Thymus (tissue), 11 donors: ENCODE data around the gene NDUFA5. TPM values are rescaled to one million over a fixed set of nuclear protein-coding genes. Genes with fewer than 3 reads are reported as not detected.

Experiments
- DNase-seq, 9 donors: peaks; one replicate each; pipeline ENCODE4 v3.0.0-alpha.2; 2013; ENCODE audit warnings: low spot score in 9 of 9, low read depth in 6 of 9, missing footprints in 1 of 9
- H3K27ac ChIP-seq, 2 donors: one replicate each; pipeline ENCODE4 v1.5.1; 2013; ENCODE audit warnings: control low read depth in 1 of 2, low read depth in 1 of 2, low read length in 1 of 2, mild to moderate bottlenecking in 1 of 2, moderate library complexity in 1 of 2
- H3K27me3 ChIP-seq, 2 donors: one replicate each; pipeline ENCODE4 v1.5.1; 2013; ENCODE audit warnings: low read length in 1 of 2; ENCODE audit not compliant: control insufficient read depth in 2 of 2, insufficient read depth in 1 of 2
- H3K36me3 ChIP-seq, 2 donors: one replicate each; pipeline ENCODE4 v1.5.1; 2013; ENCODE audit warnings: low read length in 1 of 2, mild to moderate bottlenecking in 1 of 2, moderate library complexity in 1 of 2; ENCODE audit not compliant: control insufficient read depth in 2 of 2, insufficient read depth in 2 of 2
- H3K4me1 ChIP-seq, 2 donors: one replicate each; pipeline ENCODE4 v1.5.1; 2013; ENCODE audit warnings: low read length in 2 of 2; ENCODE audit not compliant: control insufficient read depth in 2 of 2, insufficient read depth in 2 of 2
- H3K4me3 ChIP-seq, 2 donors: one replicate each; pipeline ENCODE4 v1.5.1; 2013; ENCODE audit warnings: low read length in 2 of 2, control low read depth in 1 of 2, mild to moderate bottlenecking in 1 of 2
- H3K9me3 ChIP-seq, 2 donors: one replicate each; pipeline ENCODE4 v1.5.1; 2013; ENCODE audit warnings: low read length in 1 of 2, mild to moderate bottlenecking in 1 of 2; ENCODE audit not compliant: control insufficient read depth in 2 of 2, insufficient read depth in 1 of 2
- WGBS: extraction: QIAGEN DNeasy Blood & Tissue Kit; methylation state at CpG from one replicate; pipeline ENCODE4 v1.1.7; 2013; 5-methylcytosine and 5-hydroxymethylcytosine counted together
- polyA plus RNA-seq: library from polyadenylated mRNA; stranded (reverse); fragments of 200-250 nt; gene quantifications from one replicate; pipeline ENCODE4 v1.2.3, GENCODE V29; 2013
- total RNA-seq: library from RNA; stranded (reverse); fragments of 120-200 nt; gene quantifications from one replicate; pipeline ENCODE4 v1.2.4, GENCODE V29; 2013
- donor health status: healthy.

NDUFA5 gene
- total and polyA plus RNA-seq, 2 donors: 73.5 to 146 TPM

DNA sequence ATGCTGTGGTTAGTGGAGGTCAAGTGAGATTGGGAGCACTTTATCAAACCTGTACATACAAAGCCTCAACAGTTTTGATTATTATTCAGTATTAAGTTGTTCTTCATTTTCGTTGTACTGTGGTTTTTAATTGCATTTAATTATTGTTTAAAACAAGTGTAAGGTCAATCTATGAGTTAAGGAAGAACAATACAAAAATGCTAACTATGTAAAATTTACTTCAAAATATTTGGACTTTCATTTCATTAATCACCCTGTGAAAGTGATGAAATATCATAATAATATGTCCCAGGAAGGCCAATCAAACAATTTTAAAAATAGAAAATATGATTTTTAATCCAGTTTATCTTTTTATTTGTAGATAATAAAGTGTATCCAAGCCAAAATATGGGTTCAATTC, 13.6 kb upstream of the NDUFA5 start:
- no peak for DNase-seq
- WGBS: 84% methylated on average over 1 of the region's 1 CpG
- Histone ChIP-seq H3K4me1 (no peaks in the 10 kb centered on the region), H3K4me3 (no peak overlapping the region), H3K9me3 (no peaks in the 10 kb centered on the region), H3K27me3 (no peaks in the 10 kb centered on the region), H3K36me3 (no peaks in the 10 kb centered on the region), H3K27ac (no peak overlapping the region)

DNA sequence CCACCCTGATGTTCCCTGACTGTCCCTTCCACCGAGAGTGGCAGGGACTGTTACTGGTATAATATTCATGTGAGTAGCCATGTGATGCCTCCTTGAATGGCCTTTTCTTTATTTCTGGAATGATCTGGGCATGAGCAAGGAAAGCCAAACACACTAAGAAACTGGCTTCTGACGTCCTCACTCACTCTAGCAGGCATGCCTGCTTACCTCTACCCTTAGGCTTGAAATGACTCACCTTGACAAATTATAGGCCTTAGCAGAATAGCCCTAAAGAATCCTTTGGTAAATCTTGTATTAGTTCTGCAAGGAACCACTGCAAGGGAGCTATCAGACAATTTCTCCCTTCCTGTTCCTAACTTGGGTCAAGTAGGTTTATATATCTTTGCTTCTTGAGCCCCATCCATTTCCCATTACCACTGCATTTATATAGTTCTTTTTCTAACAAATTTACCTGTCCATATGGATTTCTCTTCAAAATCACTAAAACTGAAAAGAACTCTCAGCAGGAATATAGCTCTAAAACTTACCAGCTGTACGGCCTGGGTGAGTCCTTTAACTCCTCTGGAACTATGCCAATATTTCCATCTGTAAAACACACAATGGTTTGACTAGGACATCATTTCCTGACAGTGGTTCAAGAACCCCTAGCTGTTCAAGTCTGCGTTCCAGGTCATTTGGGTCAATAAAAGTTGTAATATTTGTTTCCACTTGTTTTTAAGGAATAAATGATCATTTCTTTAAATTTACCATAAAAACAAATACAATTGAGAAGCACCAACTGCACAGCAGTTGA, 13.0 kb upstream of the NDUFA5 start:
- Histone ChIP-seq H3K36me3 (no peaks in the 10 kb centered on the region), H3K4me1 (no peaks in the 10 kb centered on the region), H3K9me3 (no peaks in the 10 kb centered on the region), H3K4me3 (no peak overlapping the region), H3K27ac (no peak overlapping the region), H3K27me3 (no peaks in the 10 kb centered on the region)
- DNase-seq: no peak
- WGBS: 90% methylated on average over 4 of the region's 4 CpGs

- H3K36me3 ChIP-seq: no peaks in the 10 kb centered on the region
- WGBS: 12% methylated on average over 2 of the region's 2 CpGs
- no peaks in the 10 kb centered on the region for H3K4me1 ChIP-seq
- no peaks in the 10 kb centered on the region for H3K9me3 ChIP-seq
- no peak overlapping the region for H3K27ac ChIP-seq
- no peaks in the 10 kb centered on the region for H3K27me3 ChIP-seq
- no peak for DNase-seq
- no peak overlapping the region for H3K4me3 ChIP-seq
Measured at GRCh38 chr7:123569352-123570010, 11.9 kb upstream of the NDUFA5 start.

DNA sequence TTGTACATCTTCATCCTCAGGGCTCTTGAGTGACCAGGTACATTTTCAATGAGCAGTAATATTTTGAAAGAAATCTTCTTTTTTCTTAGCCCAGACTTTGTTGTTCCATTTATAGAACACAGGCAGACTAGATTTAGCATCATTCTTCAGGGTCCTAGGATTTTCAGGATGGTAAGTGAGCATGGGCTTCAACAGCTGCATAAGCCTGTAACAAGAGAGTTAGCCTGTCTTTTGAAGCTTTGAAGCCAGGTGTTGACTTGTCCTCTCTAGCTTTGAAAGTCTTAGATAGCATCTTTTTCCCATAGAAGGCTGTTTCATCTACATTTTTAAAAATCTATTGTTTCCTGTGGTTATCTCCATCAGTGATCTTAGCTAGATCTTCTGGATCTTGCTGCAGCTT, 4.5 kb upstream of the NDUFA5 start:
- no peaks in the 10 kb centered on the region for H3K9me3 ChIP-seq
- H3K4me1 ChIP-seq: peaks cover 0 to 12% of the 10 kb centered on the region in 2 donors
- H3K4me3 ChIP-seq: no peak overlapping the region
- DNase-seq: peak in 1 of 9 donors; percentile 15
- H3K36me3 ChIP-seq: no peaks in the 10 kb centered on the region
- H3K27ac ChIP-seq: no peak overlapping the region
- H3K27me3 ChIP-seq: no peaks in the 10 kb centered on the region

DNA sequence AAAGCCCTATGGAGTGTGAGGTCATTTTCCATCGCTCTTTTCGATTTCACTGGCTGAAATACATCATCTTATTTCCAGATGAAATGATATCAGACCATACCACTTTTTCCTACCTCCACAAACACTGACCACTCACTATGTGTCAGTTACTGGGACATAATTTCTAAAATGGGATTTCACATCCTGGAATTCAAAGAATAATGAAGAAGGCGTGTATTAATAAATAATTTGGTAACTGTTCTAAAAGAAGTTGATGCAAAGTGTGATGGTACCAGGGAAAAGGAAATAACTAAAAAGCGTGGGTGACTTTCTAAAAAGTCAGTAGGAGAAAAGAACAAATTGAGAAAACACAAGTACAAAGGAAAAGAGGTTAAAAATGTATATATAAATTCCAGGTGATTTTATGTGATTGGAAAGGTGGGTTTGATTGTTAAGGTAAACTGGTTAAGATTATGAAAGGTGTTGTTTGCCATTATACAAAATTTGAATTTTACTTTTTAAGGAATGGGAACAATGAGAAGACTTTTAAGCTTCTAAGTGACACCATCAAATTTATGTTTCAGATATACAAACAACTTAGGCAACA, 764 bp upstream of the NDUFA5 start:
- H3K9me3 ChIP-seq: no peaks in the 10 kb centered on the region
- 74% methylated on average over 4 of the region's 4 CpGs for WGBS
- H3K27ac ChIP-seq: peak overlapping the region; percentile 83 to 84
- H3K4me3 ChIP-seq: peak overlapping the region; percentile 75 to 100
- DNase-seq: no peak
- H3K4me1 ChIP-seq: peaks cover 5 to 16% of the 10 kb centered on the region in 2 donors
- H3K36me3 ChIP-seq: peaks cover 0 to 3% of the 10 kb centered on the region in 2 donors
- no peaks in the 10 kb centered on the region for H3K27me3 ChIP-seq

GRCh38 chr7:123557016-123557397, 611 bp downstream of the NDUFA5 start:
- peak overlapping the region in 1 of 2 donors; percentile 86 for H3K27ac ChIP-seq
- no peaks in the 10 kb centered on the region for H3K27me3 ChIP-seq
- H3K4me1 ChIP-seq: peaks cover 5% of the 10 kb centered on the region in 2 donors
- peak overlapping the region; percentile 75 to 100 for H3K4me3 ChIP-seq
- peak in 1 of 9 donors; percentile 4 for DNase-seq
- WGBS: 4% methylated on average over 12 of the region's 12 CpGs
- H3K9me3 ChIP-seq: no peaks in the 10 kb centered on the region
- H3K36me3 ChIP-seq: peaks cover 4 to 12% of the 10 kb centered on the region in 2 donors

DNA sequence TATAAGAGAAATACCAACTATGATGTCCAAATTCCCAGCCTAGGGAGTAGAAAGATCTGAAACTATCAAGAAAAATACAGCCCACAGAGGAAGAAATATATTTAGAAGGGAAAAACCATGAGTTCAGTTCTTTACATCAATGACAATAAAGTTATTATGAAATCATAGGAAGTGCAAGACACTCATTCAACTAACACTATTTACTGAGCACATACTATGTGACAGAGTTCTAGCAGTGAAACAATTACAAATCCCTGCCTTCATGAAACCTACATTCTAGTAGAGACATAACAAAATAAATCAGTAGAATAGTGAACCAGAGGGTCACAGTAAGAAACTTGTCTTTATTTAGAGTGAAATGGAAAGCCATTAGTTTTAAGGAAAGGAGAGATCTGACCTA, 2.1 kb downstream of the NDUFA5 start:
- H3K4me1 ChIP-seq: peaks cover 5% of the 10 kb centered on the region in 2 donors
- H3K36me3 ChIP-seq: peaks cover 4 to 12% of the 10 kb centered on the region in 2 donors
- H3K27ac ChIP-seq: no peak overlapping the region
- no peak for DNase-seq
- no peaks in the 10 kb centered on the region for H3K27me3 ChIP-seq
- no peaks in the 10 kb centered on the region for H3K9me3 ChIP-seq
- no peak overlapping the region for H3K4me3 ChIP-seq

- 94% methylated on average over 3 of the region's 3 CpGs for WGBS
- H3K9me3 ChIP-seq: no peaks in the 10 kb centered on the region
- DNase-seq: no peak
- no peak overlapping the region for H3K27ac ChIP-seq
- H3K36me3 ChIP-seq: peaks cover 8 to 25% of the 10 kb centered on the region in 2 donors
- no peaks in the 10 kb centered on the region for H3K27me3 ChIP-seq
- H3K4me3 ChIP-seq: no peak overlapping the region
- peaks cover 5% of the 10 kb centered on the region in 2 donors for H3K4me1 ChIP-seq
Measured at GRCh38 chr7:123553159-123553558, 4.5 kb downstream of the NDUFA5 start.

DNA sequence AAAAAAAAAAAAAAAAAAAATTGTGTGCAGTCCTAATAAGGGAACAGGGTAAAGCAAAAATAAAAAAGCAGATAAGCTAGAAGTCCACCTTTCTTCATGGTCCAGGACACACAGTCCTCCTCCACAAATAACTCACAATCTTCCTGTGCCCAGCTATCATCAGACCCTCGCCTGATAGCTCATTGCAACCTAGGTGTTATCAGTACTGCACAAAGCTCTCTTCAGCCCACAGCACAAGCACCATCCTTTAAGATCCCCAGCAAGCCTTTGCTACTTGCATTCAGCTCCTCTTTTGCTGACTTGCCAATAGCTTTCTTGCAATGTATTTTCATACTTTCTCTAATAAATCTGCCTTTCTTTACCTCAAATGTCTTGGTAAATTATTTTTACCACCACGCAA, 5.0 kb downstream of the NDUFA5 start:
- over 99% methylated on average over 2 of the region's 2 CpGs for WGBS
- peaks cover 5% of the 10 kb centered on the region in 2 donors for H3K4me1 ChIP-seq
- no peak for DNase-seq

More for the DNA sequence above, 5.0 kb downstream of the NDUFA5 start:
- H3K9me3 ChIP-seq: no peaks in the 10 kb centered on the region
- H3K27me3 ChIP-seq: no peaks in the 10 kb centered on the region
- H3K36me3 ChIP-seq: peaks cover 8 to 25% of the 10 kb centered on the region in 2 donors
- no peak overlapping the region for H3K27ac ChIP-seq
- H3K4me3 ChIP-seq: no peak overlapping the region
